GM12892 (cell line): Measurements from ENCODE around the gene IGFBP5.

Experiments
- POLR2AphosphoS5 ChIP-seq: IDR thresholded peaks from 2 replicates; pipeline ENCODE4 v1.6.1; 2011; ENCODE audit warnings: low read depth, low read length, control low read depth
- TAF1 ChIP-seq: IDR thresholded peaks from 2 replicates; pipeline ENCODE4 v1.6.1; 2011; ENCODE audit warnings: low read depth, mild to moderate bottlenecking, control low read depth, low read length, borderline replicate concordance

- no peak for TF ChIP-seq POLR2AphosphoS5
- TF ChIP-seq TAF1 = no peak
Observed at GRCh38 chr2:216672466-216672865, 22.9 kb downstream of the IGFBP5 start.
